Spleen (tissue), 11 donors: Measurements from ENCODE around the gene TAP1. TPM values are rescaled to one million over a fixed set of nuclear protein-coding genes. Genes with fewer than 3 reads are reported as not detected.

ENCODE experiments used
- DNase-seq: peaks from one replicate; pipeline ENCODE4 v3.0.0-alpha.2; 2020
- H3K27ac ChIP-seq, 8 donors: fragments of 200-600 bp; sonication (generic) in 7 of 8; 1 replicate in 4 of 8; 2 replicates in 4 of 8; pipeline versions ENCODE4 v1.5.0 to v1.8.0; 2016 to 2021; ENCODE audit warnings: inconsistent platforms in 4 of 8, mild to moderate bottlenecking in 4 of 8, moderate library complexity in 1 of 8
- H3K27me3 ChIP-seq, 7 donors: fragments of 200-600 bp; sonication (generic) in 6 of 7; replicated peaks in 1 of 7; 1 replicate in 4 of 7; 2 replicates in 3 of 7; pipeline versions ENCODE4 v1.5.0 to v1.8.0; 2016 to 2021; ENCODE audit warnings: inconsistent platforms in 3 of 7, mild to moderate bottlenecking in 1 of 7
- H3K36me3 ChIP-seq, 6 donors: fragments of 200-600 bp; sonication (generic) in 5 of 6; 1 replicate in 4 of 6; 2 replicates in 2 of 6; pipeline versions ENCODE4 v1.5.0 to v1.8.0; 2016 to 2021; ENCODE audit warnings: inconsistent platforms in 2 of 6
- H3K4me1 ChIP-seq, 6 donors: fragments of 200-600 bp; sonication (generic) in 5 of 6; 1 replicate in 3 of 6; 2 replicates in 3 of 6; pipeline versions ENCODE4 v1.5.0 to v1.8.0; 2016 to 2021; ENCODE audit warnings: inconsistent platforms in 3 of 6
- H3K4me3 ChIP-seq, 8 donors: fragments of 200-600 bp; sonication (generic) in 7 of 8; 1 replicate in 4 of 8; 2 replicates in 4 of 8; pipeline versions ENCODE4 v1.5.0 to v1.8.0; 2016 to 2021; ENCODE audit warnings: inconsistent platforms in 4 of 8, mild to moderate bottlenecking in 4 of 8, moderate library complexity in 2 of 8
- H3K9me3 ChIP-seq, 8 donors: fragments of 200-600 bp; sonication (generic) in 7 of 8; 1 replicate in 4 of 8; 2 replicates in 4 of 8; pipeline versions ENCODE4 v1.5.0 to v1.8.0; 2016 to 2021; ENCODE audit warnings: inconsistent platforms in 4 of 8
- CTCF ChIP-seq, 11 experiments: fragments of 200-600 bp in 7 of 11; fragments of 450-650 bp in 4 of 11; sonication (generic) in 4 of 11; IDR thresholded peaks in 8 of 11; conservative IDR thresholded peaks in 3 of 11; 1 replicate in 7 of 11; 2 replicates in 4 of 11; pipeline versions ENCODE4 v1.4.0 to v1.8.0; 2016 to 2021; ENCODE audit warnings: antibody characterized with exemption in 11 of 11, inconsistent platforms in 4 of 11, mild to moderate bottlenecking in 1 of 11
- POLR2A ChIP-seq, 3 donors: fragments of 450-650 bp; IDR thresholded peaks; one replicate each; pipeline ENCODE4 v1.5.1; 2017; ENCODE audit warnings: antibody characterized with exemption in 3 of 3, mild to moderate bottlenecking in 1 of 3
- POLR2AphosphoS5 ChIP-seq, 3 donors: sonication (generic); formaldehyde crosslinking; IDR thresholded peaks; one replicate each; pipeline ENCODE4 v1.5.1; 2017; ENCODE audit warnings: antibody characterized with exemption in 3 of 3
- WGBS, 5 donors: extraction: QIAGEN DNeasy Blood & Tissue Kit in 3 of 5; methylation state at CpG; one replicate each; pipeline versions ENCODE4 v1.1.5 to v1.1.7; 2013 to 2018; 5-methylcytosine and 5-hydroxymethylcytosine counted together
- intact Hi-C: fragments of 100-400 bp; cut with DNase I; formaldehyde crosslinking; loops from one replicate; pipeline ENCODE4 v1.15.0; 2023; ENCODE audit warnings: low total_unique reads
- polyA plus RNA-seq, 3 donors: library from polyadenylated mRNA; stranded (reverse); fragments of 200-250 nt; gene quantifications; one replicate each; pipeline ENCODE4 v1.2.1, GENCODE V29; 2013
- total RNA-seq, 7 donors: library from RNA; depleted of rRNA in 3 of 7; stranded (reverse); fragments of >200 nt in 3 of 7; fragmentation: NEBNext Ultra II Directional in 4 of 7; extraction: Animal tissue kit (Norgen Biotek cat#: 25700) in 4 of 7; gene quantifications; one replicate each; pipeline versions ENCODE4 v1.1.0 to v1.2.1, GENCODE V29; 2016 to 2021
- donor health status: healthy with polysubstance abuse.
- donor health status: DM: no; HTN: no; CAD: no; lungs with moderate emphysema.
- donor health status: DM: no; HTN: no; CAD: no.
- donor health status: Bipolar disorder and iron deficiency.
- donor health status: healthy.
- donor health status: DM: no; HTN: no; CAD: no.
- donor health status: DM: yes; HTN: yes; CAD: no.

Gene TAP1
- total and polyA plus RNA-seq, 10 donors = 98.5 to 172 (median 147) TPM

DNA sequence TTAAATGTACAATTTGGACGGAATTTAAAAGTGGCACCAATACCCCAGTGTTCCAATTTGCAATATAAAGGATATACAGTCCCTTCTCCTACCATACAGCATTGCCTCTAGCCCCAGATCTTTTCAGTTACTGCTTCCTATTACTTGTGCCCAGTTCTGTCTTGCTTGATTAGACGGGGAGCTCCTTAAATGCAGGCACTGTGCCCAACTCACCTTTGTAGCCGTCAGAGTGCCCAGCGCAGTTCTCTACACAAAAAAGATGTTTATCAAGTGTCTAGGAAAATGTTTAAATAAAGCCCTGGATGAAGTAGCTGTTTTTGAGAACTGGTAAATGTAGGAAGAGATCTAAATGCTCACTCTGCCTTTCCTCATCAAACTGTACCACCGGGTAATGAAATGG is 22.6 kb downstream of the TAP1 start:
- Histone ChIP-seq H3K27ac (no peak overlapping the region), H3K27me3 (no peaks in the 10 kb centered on the region), H3K4me3 (no peak overlapping the region), H3K9me3 (no peaks in the 10 kb centered on the region), H3K36me3 (peaks cover 0 to 93% (median 77%) of the 10 kb centered on the region in 6 donors), H3K4me1 (peaks cover 1 to 53% (median 13%) of the 10 kb centered on the region in 6 donors)
- DNase-seq = no peak
- intact Hi-C loops = loop anchor here (5.0 kb wide), 1 partner anchor 36 kb away; no protein-coding TSS in a partner anchor
- 89 to 99% (median 94%) methylated on average over 5 of the region's 5 CpGs for WGBS, 5 donors
- no peak for TF ChIP-seq CTCF (IDR thresholded peaks at IDR 0.05 in 8 of 11, conservative IDR thresholded peaks at IDR 0.05 in 3 of 11)
- no peak for TF ChIP-seq POLR2A (IDR thresholded peaks at IDR 0.05)
- TF ChIP-seq POLR2AphosphoS5 (IDR thresholded peaks at IDR 0.05) = no peak

DNA sequence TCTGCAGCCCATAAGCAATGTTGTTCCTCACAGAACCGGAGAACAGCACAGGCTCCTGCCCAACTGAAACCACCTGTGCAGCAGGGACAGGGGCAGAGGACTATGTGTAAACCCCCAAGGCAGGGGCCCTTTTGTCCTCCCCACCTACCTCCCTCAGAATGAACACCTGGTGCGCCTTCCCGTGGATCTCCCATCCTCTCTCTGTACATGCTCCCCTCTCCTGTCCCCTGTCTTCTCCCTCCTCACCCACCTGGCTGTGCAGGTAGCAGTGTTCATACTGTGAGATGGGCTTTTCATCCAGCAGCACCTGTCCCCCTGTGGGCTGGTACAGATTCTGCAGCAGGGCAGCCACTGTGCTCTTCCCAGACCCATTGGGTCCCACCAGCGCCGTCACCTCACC is 23.5 kb downstream of the TAP1 start:
- no peak for TF ChIP-seq POLR2AphosphoS5 (IDR thresholded peaks at IDR 0.05)
- no peak for TF ChIP-seq CTCF (IDR thresholded peaks at IDR 0.05 in 8 of 11, conservative IDR thresholded peaks at IDR 0.05 in 3 of 11)
- no peak for TF ChIP-seq POLR2A (IDR thresholded peaks at IDR 0.05)
- Histone ChIP-seq H3K4me1 (peaks cover 0 to 46% (median 13%) of the 10 kb centered on the region in 6 donors), H3K9me3 (no peaks in the 10 kb centered on the region), H3K27me3 (no peaks in the 10 kb centered on the region), H3K4me3 (no peak overlapping the region), H3K36me3 (peaks cover 0 to 84% (median 68%) of the 10 kb centered on the region in 6 donors), H3K27ac (no peak overlapping the region)
- no peak for DNase-seq
- intact Hi-C loops = loop anchor here (5.0 kb wide), 1 partner anchor 37 kb away; no protein-coding TSS in a partner anchor
- WGBS, 5 donors = 93 to 98% (median 96%) methylated on average over 5 of the region's 5 CpGs

DNA sequence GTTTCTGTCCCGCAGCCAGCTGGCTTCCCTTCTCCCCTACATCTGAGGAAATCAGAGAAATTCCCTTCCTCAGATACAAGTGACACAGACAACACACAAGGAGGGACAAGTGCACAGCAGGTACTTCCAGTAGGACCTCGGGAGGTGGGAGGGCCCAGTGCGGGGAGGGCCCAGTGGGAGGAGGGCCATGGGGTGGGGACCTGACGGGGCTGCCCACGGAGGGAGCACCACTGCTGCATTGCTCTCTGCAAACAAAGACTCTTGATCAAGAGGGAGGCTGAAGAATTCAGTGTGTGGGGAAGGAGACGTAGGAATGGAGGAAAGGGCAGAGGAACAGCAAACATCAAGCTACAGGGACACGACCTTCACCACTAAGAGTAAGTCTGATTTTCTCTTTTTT is 24.0 kb downstream of the TAP1 start:
- 79 to 81% (median 79%) methylated on average over 7 of the region's 7 CpGs for WGBS, 5 donors
- no peak for DNase-seq
- TF ChIP-seq POLR2A (IDR thresholded peaks at IDR 0.05) (no peak), CTCF (IDR thresholded peaks at IDR 0.05 in 8 of 11, conservative IDR thresholded peaks at IDR 0.05 in 3 of 11) (no peak), POLR2AphosphoS5 (IDR thresholded peaks at IDR 0.05) (no peak)
- Histone ChIP-seq H3K4me1 (peaks cover 0 to 41% (median 13%) of the 10 kb centered on the region in 6 donors), H3K4me3 (no peak overlapping the region), H3K36me3 (peaks cover 0 to 79% (median 63%) of the 10 kb centered on the region in 6 donors), H3K27ac (no peak overlapping the region), H3K27me3 (no peaks in the 10 kb centered on the region), H3K9me3 (no peaks in the 10 kb centered on the region)
- intact Hi-C loops = no loop called here

- H3K4me3 ChIP-seq = no peak overlapping the region
- H3K27me3 ChIP-seq = no peaks in the 10 kb centered on the region
- WGBS, 5 donors = 81 to 87% (median 83%) methylated on average over 3 of the region's 3 CpGs
- peaks cover 0 to 17% (median 6%) of the 10 kb centered on the region in 6 donors for H3K4me1 ChIP-seq
- H3K36me3 ChIP-seq = peaks cover 0 to 56% (median 43%) of the 10 kb centered on the region in 6 donors
- no peak for DNase-seq
- intact Hi-C loops = no loop called here
- TF ChIP-seq CTCF (IDR thresholded peaks at IDR 0.05 in 8 of 11, conservative IDR thresholded peaks at IDR 0.05 in 3 of 11) (no peak), POLR2A (IDR thresholded peaks at IDR 0.05) (no peak), POLR2AphosphoS5 (IDR thresholded peaks at IDR 0.05) (no peak)
- H3K9me3 ChIP-seq = no peaks in the 10 kb centered on the region
- peak overlapping the region in 3 of 8 donors; percentile 9 to 46 (median 29) for H3K27ac ChIP-seq
Observed at GRCh38 chr6:32827025-32827424, 26.5 kb downstream of the TAP1 start.
